SK-N-SH treated with all-trans-retinoic acid at 6 μM for 48 hours (cell line): ENCODE results near the gene SYT8.

Experiments used
- ATAC-seq: fragments of 200-7000 bp; cut with Tn5 transposase; 3 replicates; pipeline ENCODE4 v1.9.1; 2020; ENCODE audit warnings: mild to moderate bottlenecking, moderate library complexity
- ARNTL ChIP-seq: fragments of 450-650 bp; formaldehyde crosslinking; IDR thresholded peaks from 2 replicates; pipeline ENCODE4 v1.5.0; 2020; ENCODE audit warnings: low read depth, mild to moderate bottlenecking, moderate library complexity, borderline replicate concordance
- BACH2 ChIP-seq: fragments of 250-450 bp; sonication (Bioruptor Pico); IDR thresholded peaks from 2 replicates; pipeline ENCODE4 v1.9.0; 2021; ENCODE audit warnings: mild to moderate bottlenecking, borderline replicate concordance
- ESRRG ChIP-seq: fragments of 250-450 bp; sonication (Bioruptor Pico); IDR thresholded peaks from 2 replicates; pipeline ENCODE4 v1.6.1; 2021; ENCODE audit warnings: mild to moderate bottlenecking
- GLIS3 ChIP-seq: fragments of 250-450 bp; sonication (Bioruptor Pico); IDR thresholded peaks from 2 replicates; pipeline ENCODE4 v1.5.0; 2020; ENCODE audit warnings: mild to moderate bottlenecking, moderate library complexity
- OSR1 ChIP-seq: fragments of 250-450 bp; sonication (Bioruptor Pico); IDR thresholded peaks from 2 replicates; pipeline ENCODE4 v1.8.0; 2022; ENCODE audit warnings: moderate library complexity, mild to moderate bottlenecking, inconsistent platforms
- RARB ChIP-seq: fragments of 250-450 bp; sonication (Bioruptor Pico); IDR thresholded peaks from 2 replicates; pipeline ENCODE4 v1.8.0; 2021; ENCODE audit warnings: mild to moderate bottlenecking, moderate library complexity
- SNAI2 ChIP-seq: fragments of 250-450 bp; sonication (Bioruptor Pico); IDR thresholded peaks from 2 replicates; pipeline ENCODE4 v1.5.0; 2020; ENCODE audit warnings: mild to moderate bottlenecking, moderate library complexity
- TCF4 ChIP-seq: fragments of 250-450 bp; sonication (Bioruptor Pico); IDR thresholded peaks from 2 replicates; pipeline ENCODE4 v1.8.0; 2021; ENCODE audit warnings: mild to moderate bottlenecking, moderate library complexity, borderline replicate concordance
- TOX ChIP-seq: fragments of 250-450 bp; sonication (Bioruptor Pico); IDR thresholded peaks from 2 replicates; pipeline ENCODE4 v1.8.0; 2021; ENCODE audit warnings: mild to moderate bottlenecking, moderate library complexity, borderline replicate concordance
- ZC3H10 ChIP-seq: fragments of 250-450 bp; sonication (Bioruptor Pico); IDR thresholded peaks from 2 replicates; pipeline ENCODE4 v1.5.1; 2021; ENCODE audit warnings: mild to moderate bottlenecking, moderate library complexity
- ZFP3 ChIP-seq: fragments of 250-450 bp; sonication (Bioruptor Pico); IDR thresholded peaks from 2 replicates; pipeline ENCODE4 v1.5.0; 2020; ENCODE audit warnings: mild to moderate bottlenecking, moderate library complexity
- ZFP30 ChIP-seq: fragments of 450-650 bp; formaldehyde crosslinking; IDR thresholded peaks from 2 replicates; pipeline ENCODE4 v1.5.0; 2022; ENCODE audit warnings: mild to moderate bottlenecking, moderate library complexity
- ZNF565 ChIP-seq: fragments of 450-650 bp; formaldehyde crosslinking; conservative IDR thresholded peaks from 2 replicates; pipeline ENCODE4 v1.5.0; 2020; ENCODE audit warnings: low read depth, mild to moderate bottlenecking, moderate library complexity
- ZNF70 ChIP-seq: fragments of 450-650 bp; formaldehyde crosslinking; IDR thresholded peaks from 2 replicates; pipeline ENCODE4 v1.5.0; 2020; ENCODE audit warnings: mild to moderate bottlenecking, moderate library complexity
- ZNF8 ChIP-seq: fragments of 450-650 bp; formaldehyde crosslinking; IDR thresholded peaks from 2 replicates; pipeline ENCODE4 v1.5.0; 2020; ENCODE audit warnings: mild to moderate bottlenecking, moderate library complexity
- TF ChIP-seq, protein P1 (sequence below): fragments of 250-450 bp; sonication (Bioruptor Pico); IDR thresholded peaks from 2 replicates; pipeline ENCODE4 v1.5.0; 2020; ENCODE audit warnings: mild to moderate bottlenecking, moderate library complexity
- TF ChIP-seq, protein P2 (sequence below): fragments of 250-450 bp; sonication (Bioruptor Pico); IDR thresholded peaks from 2 replicates; pipeline ENCODE4 v1.8.0; 2021; ENCODE audit warnings: low read depth, mild to moderate bottlenecking, moderate library complexity, borderline replicate concordance
- TF ChIP-seq, protein P3 (sequence below): fragments of 250-450 bp; sonication (Bioruptor Pico); IDR thresholded peaks from 2 replicates; pipeline ENCODE4 v1.5.1; 2020; ENCODE audit warnings: low read depth, mild to moderate bottlenecking, moderate library complexity

The SYT8 gene

DNA sequence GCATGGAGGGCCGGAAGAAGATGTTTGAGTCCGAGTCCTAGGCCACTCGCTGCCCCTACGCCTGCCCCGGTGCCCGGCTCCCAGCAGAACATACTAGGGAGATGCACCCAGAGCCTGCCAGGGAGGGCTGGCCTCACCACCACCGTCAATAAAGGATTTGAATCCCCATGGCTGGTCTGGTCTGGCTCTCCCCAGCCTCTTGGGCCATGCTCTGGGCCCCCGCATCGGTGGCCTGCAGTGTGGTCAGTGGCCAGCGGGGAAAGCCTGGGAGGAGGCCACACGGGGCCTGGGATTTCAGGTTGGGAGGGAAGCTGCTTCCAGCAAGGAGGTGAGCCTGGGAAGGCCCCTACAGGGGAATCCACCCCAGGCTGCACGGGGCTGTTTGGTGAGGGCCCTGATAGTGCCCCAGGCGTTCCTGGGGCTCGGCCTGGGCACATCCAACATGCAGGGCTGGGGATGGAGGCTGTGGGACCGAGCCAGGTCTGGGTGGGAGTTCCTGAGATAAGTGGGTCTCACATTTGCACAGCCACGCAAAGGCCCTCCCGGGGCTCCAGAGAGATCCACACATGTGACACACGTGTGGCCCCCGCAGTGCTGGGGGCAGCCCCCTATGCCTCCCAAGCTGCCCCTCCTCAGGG is 6.8 kb downstream of the SYT8 start:
- ATAC-seq = no peak
- TF ChIP-seq OSR1 (CRISPR knock-in tag) = no peak
- TF ChIP-seq, protein P1, sequence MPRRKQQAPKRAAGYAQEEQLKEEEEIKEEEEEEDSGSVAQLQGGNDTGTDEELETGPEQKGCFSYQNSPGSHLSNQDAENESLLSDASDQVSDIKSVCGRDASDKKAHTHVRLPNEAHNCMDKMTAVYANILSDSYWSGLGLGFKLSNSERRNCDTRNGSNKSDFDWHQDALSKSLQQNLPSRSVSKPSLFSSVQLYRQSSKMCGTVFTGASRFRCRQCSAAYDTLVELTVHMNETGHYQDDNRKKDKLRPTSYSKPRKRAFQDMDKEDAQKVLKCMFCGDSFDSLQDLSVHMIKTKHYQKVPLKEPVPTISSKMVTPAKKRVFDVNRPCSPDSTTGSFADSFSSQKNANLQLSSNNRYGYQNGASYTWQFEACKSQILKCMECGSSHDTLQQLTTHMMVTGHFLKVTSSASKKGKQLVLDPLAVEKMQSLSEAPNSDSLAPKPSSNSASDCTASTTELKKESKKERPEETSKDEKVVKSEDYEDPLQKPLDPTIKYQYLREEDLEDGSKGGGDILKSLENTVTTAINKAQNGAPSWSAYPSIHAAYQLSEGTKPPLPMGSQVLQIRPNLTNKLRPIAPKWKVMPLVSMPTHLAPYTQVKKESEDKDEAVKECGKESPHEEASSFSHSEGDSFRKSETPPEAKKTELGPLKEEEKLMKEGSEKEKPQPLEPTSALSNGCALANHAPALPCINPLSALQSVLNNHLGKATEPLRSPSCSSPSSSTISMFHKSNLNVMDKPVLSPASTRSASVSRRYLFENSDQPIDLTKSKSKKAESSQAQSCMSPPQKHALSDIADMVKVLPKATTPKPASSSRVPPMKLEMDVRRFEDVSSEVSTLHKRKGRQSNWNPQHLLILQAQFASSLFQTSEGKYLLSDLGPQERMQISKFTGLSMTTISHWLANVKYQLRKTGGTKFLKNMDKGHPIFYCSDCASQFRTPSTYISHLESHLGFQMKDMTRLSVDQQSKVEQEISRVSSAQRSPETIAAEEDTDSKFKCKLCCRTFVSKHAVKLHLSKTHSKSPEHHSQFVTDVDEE (CRISPR knock-in tag) = no peak
- TF ChIP-seq, protein P2, sequence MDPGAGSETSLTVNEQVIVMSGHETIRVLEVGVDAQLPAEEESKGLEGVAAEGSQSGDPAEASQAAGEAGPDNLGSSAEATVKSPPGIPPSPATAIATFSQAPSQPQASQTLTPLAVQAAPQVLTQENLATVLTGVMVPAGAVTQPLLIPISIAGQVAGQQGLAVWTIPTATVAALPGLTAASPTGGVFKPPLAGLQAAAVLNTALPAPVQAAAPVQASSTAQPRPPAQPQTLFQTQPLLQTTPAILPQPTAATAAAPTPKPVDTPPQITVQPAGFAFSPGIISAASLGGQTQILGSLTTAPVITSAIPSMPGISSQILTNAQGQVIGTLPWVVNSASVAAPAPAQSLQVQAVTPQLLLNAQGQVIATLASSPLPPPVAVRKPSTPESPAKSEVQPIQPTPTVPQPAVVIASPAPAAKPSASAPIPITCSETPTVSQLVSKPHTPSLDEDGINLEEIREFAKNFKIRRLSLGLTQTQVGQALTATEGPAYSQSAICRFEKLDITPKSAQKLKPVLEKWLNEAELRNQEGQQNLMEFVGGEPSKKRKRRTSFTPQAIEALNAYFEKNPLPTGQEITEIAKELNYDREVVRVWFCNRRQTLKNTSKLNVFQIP (CRISPR knock-in tag) = no peak
- TF ChIP-seq, protein P3, sequence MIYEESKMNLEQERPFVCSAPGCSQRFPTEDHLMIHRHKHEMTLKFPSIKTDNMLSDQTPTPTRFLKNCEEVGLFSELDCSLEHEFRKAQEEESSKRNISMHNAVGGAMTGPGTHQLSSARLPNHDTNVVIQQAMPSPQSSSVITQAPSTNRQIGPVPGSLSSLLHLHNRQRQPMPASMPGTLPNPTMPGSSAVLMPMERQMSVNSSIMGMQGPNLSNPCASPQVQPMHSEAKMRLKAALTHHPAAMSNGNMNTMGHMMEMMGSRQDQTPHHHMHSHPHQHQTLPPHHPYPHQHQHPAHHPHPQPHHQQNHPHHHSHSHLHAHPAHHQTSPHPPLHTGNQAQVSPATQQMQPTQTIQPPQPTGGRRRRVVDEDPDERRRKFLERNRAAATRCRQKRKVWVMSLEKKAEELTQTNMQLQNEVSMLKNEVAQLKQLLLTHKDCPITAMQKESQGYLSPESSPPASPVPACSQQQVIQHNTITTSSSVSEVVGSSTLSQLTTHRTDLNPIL (CRISPR knock-in tag) = no peak
- TF ChIP-seq SNAI2 = no peak
- TF ChIP-seq ZC3H10 (CRISPR knock-in tag) = no peak
- no peak for TF ChIP-seq ZNF565 (CRISPR knock-in tag)
- TF ChIP-seq TOX (CRISPR knock-in tag) = no peak
- no peak for TF ChIP-seq TCF4 (CRISPR knock-in tag)
- no peak for TF ChIP-seq BACH2 (CRISPR knock-in tag)
- TF ChIP-seq, all 23 proteins: peak for 0

DNA sequence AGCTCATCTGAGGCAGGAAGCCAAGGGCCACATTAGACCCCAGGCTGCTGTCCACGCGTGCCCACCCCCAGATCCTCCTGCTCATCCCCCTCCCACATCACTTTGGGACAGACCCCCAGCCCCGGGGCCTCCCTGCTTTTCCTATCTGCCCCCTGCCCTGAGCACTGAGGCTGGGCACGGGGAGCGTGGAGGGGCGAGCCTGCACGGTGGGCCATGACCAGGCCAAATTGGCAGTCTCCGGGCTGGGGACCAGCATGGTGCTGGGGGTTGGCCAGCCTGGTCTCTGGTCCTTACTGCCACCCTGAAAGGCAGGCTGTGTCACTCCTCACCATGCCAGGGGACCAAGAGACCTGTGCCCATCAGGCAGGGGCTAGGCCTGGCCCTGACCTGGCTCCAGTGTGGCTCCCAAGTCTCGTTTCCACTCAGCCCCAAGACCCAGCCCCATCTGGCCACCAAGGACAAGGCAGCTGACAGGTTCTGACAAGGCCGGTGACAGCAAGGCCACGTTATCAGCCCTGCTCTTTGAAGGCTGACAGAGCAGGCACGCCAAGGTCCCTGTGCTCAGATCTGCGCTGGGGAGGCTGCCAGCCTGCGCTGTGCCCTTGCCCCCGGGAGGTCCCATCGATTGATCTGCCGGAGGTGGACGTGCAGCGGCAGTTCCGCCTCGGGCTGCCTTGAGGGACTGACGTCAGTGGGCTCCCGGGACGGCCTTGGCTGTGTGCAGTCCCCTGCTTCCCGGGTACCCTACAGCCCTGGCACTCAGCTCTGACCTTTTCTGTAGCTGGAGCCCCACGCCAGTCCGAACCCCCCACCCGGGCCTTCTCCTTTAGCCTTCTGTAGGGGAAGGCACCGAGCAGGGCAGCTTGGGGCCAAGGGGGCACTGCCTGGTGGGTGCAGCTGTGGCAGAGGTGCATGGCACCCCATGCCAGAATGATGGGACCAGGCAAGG is 7.6 kb downstream of the SYT8 start:
- no peak for ATAC-seq
- TF ChIP-seq, protein P3 (CRISPR knock-in tag) = no peak
- TF ChIP-seq GLIS3 (CRISPR knock-in tag) = no peak
- no peak for TF ChIP-seq ARNTL (CRISPR knock-in tag)
- TF ChIP-seq ZC3H10 (CRISPR knock-in tag) = no peak
- no peak for TF ChIP-seq ZNF565 (CRISPR knock-in tag)
- no peak for TF ChIP-seq ZFP3 (CRISPR knock-in tag)
- TF ChIP-seq ZNF70 (CRISPR knock-in tag) = no peak
- no peak for TF ChIP-seq RARB (CRISPR knock-in tag)
- TF ChIP-seq ZFP30 = no peak
- TF ChIP-seq ESRRG (CRISPR knock-in tag) = no peak
- TF ChIP-seq, protein P2 (CRISPR knock-in tag) = no peak
- TF ChIP-seq BACH2 (CRISPR knock-in tag) = no peak
- no peak for TF ChIP-seq ZNF8 (CRISPR knock-in tag)
- TF ChIP-seq, protein P1 (CRISPR knock-in tag) = no peak
